HG02852 (cell line): ENCODE data around the gene DAGLA.

Experiments used
- ATAC-seq: cut with Tn5 transposase; IDR thresholded peaks from one replicate; pipeline ENCODE4 v1.9.1; 2021; ENCODE audit warnings: mild to moderate bottlenecking, moderate library complexity; ENCODE audit not compliant: unreplicated experiment

The DAGLA gene

DNA sequence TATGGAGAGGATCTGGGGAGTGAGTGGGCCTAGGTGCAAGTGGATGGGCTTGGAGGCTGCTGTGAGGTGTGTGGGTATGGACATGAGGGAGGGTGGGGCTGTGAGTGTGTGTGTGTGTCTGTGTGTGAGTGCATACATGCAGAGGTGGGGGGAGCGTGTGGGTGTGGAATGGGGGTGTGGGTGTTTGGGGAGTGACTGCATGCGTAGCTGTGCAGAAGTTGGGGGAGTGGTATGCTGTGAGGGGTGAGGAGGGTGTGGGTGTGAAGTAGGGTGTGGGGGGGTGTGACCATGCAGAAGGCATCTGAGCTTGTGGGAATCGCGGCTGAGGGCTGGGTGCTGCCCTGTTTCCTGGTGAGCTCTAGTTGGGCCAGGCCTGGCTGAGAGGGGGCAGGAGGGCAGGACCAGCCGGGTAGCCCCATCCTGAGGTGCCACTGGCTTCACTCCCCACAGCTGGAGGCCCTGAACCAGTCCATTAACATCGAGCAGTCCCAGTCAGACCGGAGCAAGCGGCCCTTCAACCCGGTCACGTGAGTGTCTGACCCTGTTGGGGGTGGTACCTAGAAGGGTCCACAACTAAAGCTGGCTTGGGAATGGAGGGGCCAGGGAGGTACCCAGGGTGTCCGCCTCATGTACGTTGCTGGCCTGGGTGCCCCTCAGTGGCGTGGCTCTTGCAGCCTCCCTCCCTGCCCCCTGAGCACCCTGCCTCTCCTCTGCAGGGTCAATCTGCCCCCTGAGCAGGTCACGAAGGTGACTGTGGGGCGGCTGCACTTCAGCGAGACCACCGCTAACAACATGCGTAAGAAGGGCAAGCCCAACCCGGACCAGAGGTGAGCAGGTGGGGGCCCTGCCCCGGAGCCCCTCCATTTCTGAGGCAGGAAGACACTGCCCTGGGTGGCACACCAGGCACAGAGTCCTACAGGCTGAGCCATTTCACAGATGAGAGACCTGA, 95.7 kb downstream of the DAGLA start:
- no peak for ATAC-seq

DNA sequence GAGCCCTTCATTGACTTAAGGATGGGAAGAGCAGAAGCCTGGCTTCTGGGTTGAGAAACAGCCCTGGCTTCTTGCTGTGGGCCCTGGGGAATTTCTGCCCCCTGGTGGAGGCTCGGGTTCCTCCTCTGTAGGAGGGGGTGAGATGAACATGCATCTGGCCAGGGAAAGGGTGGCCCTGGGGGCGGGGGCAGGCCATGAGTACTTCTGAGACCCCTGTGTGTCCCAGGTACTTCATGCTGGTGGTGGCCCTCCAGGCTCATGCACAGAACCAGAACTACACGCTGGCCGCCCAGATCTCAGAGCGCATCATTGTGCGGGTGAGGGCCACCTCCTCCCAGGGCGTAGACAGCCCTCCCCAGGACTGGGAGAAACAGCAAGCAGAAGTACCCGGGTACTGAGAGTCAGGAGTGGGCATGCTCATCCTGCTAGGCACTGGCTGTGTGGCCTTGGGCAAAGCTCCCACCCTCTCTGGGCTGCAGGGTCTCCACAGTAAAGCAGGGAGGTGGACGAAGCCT, 96.4 kb downstream of the DAGLA start:
- no peak for ATAC-seq

DNA sequence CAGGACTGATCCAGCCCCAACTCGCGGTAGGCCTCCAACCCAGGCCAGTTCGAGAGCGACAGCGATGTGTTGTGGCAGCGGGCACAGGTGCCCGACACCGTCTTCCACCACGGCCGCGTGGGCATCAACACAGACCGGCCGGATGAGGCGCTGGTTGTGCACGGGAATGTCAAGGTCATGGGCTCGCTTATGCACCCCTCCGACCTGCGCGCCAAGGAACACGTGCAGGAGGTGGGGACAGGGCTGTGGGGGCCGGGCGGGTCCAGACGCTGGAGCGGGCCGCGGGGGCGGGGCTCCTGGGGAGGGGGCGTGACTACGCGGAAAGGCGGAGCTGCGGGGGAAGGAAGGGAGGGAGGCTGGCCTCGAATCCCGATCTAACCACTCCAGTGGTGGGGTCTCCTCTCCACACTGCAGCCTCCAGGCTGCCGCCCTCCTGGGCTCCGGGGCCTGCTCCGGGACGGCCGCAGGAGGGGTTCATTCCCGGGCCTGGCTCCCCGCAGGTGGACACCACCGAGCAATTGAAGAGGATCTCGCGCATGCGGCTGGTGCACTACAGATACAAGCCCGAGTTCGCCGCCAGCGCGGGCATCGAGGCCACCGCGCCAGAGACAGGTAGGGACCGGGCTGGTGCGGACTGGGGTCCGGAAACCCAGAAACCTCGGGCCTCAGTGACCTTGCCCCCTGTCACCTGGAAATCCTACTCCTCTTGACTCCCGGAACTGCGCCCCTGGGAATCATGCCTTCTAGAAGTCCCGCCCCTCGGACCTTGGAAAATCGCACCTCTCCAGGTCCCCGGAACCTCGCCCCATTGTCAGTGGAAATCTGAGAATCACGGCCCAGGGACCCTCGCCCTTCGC, 97.3 kb downstream of the DAGLA start:
- ATAC-seq, result no peak

DNA sequence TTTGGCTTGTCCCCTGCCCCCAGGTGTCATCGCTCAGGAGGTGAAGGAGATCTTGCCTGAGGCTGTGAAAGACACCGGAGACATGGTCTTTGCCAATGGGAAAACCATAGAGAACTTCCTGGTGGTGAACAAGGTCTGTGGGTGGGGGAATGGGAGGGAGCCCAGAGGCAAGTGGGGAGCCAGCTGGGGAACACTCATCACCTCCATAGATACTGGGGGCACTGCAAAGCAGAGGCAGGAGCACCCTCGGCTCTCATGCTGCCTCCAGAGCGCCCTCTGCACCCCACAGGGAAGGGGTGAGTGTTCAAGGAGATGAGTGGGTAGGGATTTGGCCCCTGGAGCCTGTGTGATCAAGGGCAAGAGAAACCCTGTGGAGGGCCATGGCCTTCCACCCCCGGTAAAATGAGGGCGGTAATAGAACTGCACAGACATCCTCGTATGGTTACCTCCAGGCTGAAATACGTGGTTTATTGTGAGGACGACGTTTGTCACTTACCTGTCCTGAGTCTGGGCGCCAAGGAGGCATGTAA, 98.2 kb downstream of the DAGLA start:
- no peak for ATAC-seq

DNA sequence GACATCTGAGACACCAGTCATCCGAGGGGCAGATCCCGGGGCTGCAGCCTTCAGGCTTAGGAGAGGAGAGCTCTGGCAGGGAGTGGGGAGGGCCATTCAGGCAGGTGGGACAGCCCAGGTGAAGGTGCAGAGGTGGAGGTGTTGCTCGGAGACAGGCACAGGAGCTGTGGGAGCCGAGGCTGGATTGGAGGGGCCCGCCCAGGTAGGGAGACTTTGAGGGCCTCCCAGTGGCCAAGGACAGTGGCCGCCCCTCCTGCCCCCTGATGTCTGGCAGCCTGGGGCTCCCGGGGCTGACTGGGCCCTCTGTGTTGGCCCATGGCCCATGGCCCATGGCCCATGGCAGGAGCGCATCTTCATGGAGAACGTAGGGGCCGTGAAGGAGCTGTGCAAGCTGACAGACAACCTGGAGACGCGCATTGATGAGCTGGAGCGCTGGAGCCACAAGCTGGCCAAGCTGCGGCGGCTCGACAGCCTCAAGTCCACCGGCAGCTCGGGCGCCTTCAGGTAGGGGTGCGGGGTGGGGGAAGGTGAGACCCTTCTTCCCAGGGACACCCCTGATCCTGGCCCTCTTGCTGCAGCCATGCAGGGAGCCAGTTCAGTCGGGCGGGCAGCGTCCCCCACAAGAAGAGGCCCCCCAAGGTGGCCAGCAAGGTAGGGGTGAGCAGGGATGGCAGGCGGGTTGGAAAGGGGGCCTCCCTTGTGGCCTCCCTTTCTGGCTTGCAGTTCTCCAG, 98.9 kb downstream of the DAGLA start:
- no peak for ATAC-seq

DNA sequence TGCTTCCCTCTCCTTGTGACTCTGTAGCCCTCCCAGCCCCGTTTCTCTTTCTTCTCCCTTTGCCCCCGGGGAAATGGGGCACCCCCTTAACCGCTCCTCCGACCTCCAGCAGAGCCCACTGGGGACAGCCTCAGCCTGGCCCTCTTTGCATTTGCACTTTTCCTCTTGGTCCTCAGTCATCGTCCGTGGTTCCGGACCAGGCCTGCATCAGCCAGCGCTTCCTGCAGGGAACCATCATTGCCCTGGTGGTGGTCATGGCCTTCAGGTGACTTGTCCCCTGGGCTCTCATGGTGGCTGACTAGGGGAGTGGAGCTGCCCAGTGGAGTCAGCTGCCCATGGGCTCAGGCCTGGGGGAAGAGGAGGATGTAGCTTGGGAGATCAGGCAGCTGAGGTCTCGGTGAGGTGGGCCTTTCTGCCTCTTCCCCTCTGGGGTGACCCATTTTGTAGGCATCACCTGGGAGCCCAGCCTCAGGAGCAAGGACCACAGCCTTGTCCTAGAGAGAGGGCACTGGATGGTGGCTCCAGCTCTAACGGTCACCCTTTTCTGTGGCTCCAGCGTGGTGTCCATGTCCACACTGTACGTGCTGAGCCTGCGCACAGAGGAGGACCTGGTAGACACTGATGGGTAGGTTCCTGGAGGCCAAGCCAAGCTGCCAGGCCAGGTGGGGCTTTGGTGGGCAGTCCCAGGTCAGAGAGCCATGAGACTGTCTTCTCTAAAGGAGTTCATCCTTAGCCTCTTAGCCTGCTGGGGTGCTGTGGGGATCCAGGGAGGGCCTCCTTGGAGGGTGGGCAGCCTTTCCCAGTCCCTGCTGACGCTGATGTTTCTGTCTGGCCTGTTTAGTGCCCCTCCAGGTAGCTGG, 99.7 kb downstream of the DAGLA start:
- ATAC-seq, result no peak

DNA sequence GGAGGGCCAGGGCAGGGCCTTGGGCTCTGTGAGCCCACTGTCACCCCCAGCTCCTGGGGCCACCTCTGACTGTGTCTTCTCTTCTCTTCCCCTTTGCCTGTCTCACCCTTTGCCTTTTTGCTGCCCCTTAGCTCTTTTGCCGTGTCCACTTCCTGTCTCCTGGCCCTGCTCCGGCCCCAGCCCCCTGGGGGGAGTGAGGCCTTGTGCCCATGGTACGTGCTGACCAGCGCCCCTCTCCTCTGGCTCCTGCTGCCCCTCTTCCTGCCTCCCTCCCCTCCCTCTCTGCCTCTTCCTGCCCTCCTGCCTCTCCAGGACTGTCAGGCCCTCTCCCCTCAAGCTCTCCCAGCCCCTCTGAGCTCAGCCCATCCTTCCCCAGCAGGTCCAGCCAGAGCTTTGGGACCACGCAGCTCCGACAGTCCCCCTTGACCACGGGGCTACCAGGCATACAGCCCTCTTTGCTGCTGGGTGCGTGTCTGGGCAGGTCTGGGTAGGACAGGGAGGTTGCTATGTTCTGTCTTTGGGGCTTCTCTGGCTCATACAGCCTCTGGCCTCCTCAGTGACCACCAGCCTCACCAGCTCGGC, 100.5 kb downstream of the DAGLA start:
- ATAC-seq, result no peak

DNA sequence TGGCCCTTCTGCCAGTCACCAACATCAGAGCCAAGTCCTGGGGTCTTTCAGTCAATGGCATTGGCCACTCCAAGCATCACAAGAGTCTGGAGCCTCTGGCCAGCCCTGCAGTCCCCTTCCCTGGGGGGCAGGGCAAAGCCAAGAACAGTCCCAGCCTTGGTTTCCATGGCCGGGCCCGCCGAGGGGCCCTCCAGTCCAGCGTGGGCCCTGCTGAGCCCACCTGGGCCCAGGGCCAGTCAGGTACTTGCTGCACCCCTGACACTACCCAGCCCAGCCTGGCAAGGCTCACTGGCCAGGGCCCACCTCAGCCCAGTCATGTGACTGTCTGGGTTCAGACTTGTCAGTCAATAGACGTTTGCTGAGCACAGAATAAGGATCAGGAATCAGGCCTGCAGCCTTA, 101.4 kb downstream of the DAGLA start:
- ATAC-seq, result no peak

DNA sequence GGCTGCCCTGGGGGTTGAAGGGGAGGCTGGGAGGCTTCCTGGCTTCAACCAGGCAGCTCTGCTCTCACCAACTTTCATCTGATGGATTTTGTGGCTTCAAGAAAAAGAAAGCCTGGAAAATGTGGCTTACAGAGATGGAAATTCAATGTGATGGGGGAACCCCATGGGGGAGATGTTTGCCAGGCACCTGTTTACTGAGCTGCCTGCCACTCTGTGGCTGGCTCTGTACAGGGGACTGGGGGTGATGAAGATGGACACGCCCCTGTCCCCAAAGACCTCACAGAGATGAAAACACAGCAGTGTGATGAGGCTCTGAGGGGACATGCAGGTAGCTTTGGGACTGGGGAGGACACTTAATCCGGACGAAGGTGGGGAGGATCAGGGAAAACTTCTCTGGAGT, 102.1 kb downstream of the DAGLA start:
- ATAC-seq, result no peak

DNA sequence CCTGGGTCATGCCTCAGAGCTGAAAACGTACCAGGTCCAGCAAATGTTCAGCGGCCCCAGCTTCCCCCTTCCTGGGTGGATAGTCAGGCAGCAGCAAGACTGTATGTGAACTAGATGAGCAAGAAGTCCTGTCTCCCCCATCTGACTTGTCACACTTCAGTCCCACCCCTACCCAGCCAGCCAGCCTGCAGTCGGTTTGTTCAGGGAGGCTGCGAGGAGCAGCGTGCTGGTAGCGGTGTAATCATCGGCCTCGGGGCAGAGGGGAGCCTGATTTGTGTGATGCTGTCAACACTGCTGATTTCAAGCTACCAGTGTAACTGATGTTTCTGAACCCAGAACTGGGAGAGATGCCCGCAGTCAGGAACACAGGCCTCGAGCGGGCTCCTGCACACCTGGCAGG, 102.7 kb downstream of the DAGLA start:
- ATAC-seq, result no peak

DNA sequence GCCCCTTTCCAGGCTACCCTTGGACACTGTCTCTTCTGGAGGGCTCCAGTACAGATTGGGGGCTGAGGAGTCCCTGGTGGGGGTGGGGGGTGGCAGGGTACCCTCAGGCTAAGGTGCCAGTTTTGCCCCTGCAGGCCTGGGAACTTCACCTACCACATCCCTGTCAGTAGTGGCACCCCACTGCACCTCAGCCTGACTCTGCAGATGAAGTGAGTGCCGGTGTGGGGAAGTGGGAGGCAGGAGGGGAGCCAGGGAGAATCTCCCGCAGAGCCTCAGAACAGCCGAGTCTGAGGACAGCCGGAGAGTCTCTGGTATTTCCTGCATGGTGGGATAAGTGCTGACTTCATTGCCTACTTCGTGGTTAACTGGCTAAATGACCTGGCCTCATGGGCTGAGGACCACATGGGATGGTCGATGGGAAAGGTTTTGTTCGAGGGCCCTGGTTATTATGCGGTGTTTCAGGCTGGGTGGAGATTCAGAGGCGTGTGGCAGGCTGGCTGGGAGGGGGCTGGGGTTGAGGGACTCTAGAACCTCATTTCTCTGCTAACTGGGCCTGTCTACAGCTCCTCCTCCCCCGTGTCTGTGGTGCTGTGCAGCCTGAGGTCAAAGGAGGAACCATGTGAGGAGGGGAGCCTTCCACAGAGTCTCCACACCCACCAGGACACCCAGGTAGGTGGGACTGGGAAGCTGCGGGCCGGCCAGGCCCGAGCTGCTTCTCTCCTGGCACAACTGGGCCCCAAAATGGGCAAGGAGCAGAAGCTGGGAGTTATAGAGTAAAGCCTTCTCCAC, 103.7 kb downstream of the DAGLA start:
- ATAC-seq, result no peak

DNA sequence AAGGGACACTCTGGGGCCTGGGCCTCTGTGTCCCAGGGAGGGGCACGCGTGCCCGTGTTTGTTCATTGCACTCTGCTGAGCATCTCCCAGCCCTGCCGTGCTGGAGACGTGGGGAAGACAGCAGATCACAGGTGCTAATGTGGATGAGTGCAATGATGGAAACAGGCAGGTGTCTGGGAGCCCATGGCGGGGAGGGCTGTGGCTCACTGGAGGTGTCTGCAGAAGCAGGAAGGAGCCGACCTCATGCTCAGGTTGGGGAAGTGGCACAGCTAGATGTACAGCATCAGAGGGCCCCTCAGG, 104.3 kb downstream of the DAGLA start:
- no peak for ATAC-seq

DNA sequence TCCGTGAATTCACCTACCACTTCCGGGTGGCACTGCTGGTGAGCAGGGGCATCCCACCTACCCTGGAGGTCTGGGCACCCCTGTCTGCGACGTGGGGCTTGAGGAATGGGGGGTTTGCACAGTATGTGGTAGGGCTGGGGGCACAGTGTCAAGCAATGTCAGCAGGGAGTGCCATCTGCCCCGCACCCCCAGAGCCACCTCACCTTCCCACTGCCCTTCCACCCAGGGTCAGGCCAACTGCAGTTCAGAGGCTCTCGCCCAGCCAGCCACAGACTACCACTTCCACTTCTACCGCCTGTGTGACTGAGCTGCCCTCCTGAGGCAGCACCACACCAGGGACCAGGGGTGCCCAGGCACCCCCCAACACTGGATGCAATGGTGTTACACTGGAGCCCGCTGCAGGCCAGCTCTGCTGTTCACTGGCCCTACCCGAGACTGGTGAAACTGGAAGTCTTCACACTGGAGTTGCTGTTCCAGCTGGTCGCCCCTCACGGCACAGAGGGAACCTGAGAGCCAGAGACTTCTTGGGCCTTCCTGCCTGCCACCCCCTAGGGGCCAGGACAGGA, 105.7 kb downstream of the DAGLA start:
- no peak for ATAC-seq

DNA sequence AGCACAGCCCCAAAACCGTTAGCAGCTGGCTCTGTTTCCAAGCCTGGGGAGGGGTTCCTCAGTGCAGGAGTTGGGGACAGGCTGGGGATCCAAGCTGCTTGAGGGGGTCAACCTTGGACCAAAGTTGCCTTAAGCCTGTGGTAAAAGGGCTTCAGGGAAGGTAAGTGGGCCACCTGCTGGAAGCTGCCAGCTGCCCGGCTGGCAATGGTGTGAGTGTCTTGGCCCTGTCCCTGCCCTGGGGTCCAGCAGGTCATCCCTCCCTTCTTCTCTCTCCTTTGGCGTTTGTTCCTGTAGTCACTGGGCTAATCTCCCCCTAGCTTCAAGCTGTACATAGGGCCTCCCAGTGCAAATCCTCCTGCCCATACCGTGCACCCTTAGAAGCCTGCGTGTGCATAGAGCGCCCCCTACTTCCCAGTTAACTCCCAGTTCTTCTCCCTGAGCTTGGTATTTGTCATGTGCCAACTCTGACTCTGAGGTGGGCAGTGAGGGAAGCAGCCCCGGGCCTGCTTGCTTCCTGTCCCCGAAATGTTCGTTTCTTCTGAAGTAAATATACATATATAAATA, 107.8 kb downstream of the DAGLA start:
- no peak for ATAC-seq

DNA sequence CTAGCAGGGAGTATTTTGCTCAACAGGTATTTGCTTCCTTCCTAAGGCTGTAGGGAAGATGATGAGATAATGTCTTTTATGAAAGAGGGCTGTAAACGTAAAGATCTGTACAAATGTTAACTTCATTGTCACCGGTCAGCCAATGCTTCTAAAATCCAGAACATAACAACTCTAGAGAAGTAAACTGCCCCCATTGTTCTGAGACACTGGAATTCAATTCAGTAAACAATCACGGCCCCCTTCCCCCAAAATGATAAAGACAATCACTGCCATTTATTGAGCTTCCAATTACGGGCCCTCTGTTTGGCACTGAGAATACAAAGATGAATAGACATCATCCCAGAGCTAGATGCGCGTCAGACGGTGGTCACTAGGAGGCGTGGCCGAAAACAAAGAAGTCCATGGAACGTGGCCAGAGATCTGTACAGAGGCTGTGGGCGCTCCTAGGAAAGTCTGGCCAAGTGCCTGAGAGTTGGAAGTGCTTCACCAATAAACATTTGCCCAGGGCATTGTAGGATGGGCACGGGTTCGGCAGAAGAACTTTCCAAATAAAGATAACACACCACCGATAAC, 111.6 kb downstream of the DAGLA start:
- peak; percentile 18 for ATAC-seq

DNA sequence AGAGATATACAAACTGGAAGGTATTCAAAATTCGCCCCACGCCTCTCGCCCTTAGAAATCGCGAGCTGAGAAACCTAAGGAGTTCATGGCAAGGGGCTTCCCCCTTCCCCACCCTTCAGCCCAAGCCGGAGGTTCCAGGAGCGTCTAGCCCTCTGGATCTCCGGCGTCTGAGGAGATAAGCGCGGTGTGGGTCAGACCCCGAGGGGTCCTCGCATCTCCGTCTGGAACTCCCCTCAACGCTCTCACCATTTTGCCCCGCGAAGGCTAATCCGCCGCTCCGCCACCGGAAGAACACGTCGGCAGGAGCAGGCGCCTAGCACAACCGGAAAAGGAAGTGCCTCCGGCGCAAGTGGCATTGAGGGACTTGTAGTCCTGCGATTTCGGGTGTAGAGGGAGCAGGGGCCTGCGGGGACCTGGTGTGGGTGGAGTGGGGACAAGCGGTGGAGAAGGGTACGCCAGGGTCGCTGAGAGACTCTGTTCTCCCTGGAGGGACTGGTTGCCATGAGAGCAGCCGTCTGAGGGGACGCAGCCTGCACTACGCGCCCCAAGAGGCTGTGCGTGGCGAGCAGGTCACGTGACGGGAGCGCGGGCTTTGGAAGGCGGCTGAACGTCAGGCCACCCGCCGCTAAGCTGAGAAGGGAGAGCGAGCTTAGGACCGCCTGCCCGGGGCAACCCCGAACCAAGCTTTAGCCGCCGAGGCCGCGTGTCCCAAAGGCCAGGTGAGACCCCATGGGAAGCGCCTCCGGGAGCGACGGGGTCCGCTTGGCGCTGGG, 112.3 kb downstream of the DAGLA start, which contains the start of the genes FEN1 and TMEM258:
TSS of gene FEN1 (plus strand) at position 602 of the 773 bp plus-strand sequence. CDS start 2,451 bp downstream, outside the sequence.
TSS of gene TMEM258 (minus strand) at position 290 of the 773 bp plus-strand sequence. CDS start at position 249, 41 bp downstream.
- ATAC-seq, result peak; percentile 84
